ENCODE results near the gene IQSEC3. TPM values are rescaled to one million over a fixed set of nuclear protein-coding genes. Genes with fewer than 3 reads are reported as not detected.

IQSEC3 gene
- total RNA-seq, 1 experiment from 2014 or later, result not detected

GRCh38 chr12:175250-175649 is 108.7 kb downstream of the IQSEC3 start:
- H3K36me3 ChIP-seq (ENCODE audit: control insufficient read depth, insufficient read depth, low read length), result no peaks in the 10 kb centered on the region
- no peak overlapping the region for H3K4me3 ChIP-seq (ENCODE audit: low read depth in 2 of 2, low read length in 2 of 2)
- BruUV-seq (replicated peaks), result no TSS peak
- intact Hi-C loops (cut with micrococcal nuclease; ENCODE audit: unreplicated experiment), result no loop called here
- H3K27me3 ChIP-seq (ENCODE audit: control insufficient read depth, insufficient read depth, low read length), result no peaks in the 10 kb centered on the region
- TF ChIP-seq TCF7L2 (IDR thresholded peaks at IDR 0.05; ENCODE audit: low read depth, low read length) (no peak), CTCF (IDR thresholded peaks at IDR 0.05) (no peak)
- ATAC-seq, result no peak
- H3K27ac ChIP-seq (ENCODE audit: low read length), result no peak overlapping the region
- no peaks in the 10 kb centered on the region for H3K9me3 ChIP-seq (ENCODE audit: control insufficient read depth, insufficient read depth, low read depth, low read length)
- in situ Hi-C loops (cut with HindIII; ENCODE audit: low pct_unique_long_range_greater_than_20kb, low sequenced_read_pairs), result no loop called here
- CTCF ChIA-PET, result no interaction called here
- POLR2A ChIA-PET, result no interaction called here
- DNase-seq (ENCODE audit: low read depth, low spot score), result no peak
- H3K4me1 ChIP-seq (ENCODE audit: control insufficient read depth, insufficient read depth, low read length), result peaks cover 3% of the 10 kb centered on the region; the same call in 1 of the 2 replicates

- Histone ChIP-seq H3K4me1 (ENCODE audit: control insufficient read depth, insufficient read depth, low read length) (peaks cover 3% of the 10 kb centered on the region; the same call in 1 of the 2 replicates), H3K27me3 (ENCODE audit: control insufficient read depth, insufficient read depth, low read length) (no peaks in the 10 kb centered on the region), H3K4me3 (ENCODE audit: low read depth in 2 of 2, low read length in 2 of 2) (no peak overlapping the region), H3K36me3 (ENCODE audit: control insufficient read depth, insufficient read depth, low read length) (no peaks in the 10 kb centered on the region), H3K27ac (ENCODE audit: low read length) (no peak overlapping the region), H3K9me3 (ENCODE audit: control insufficient read depth, insufficient read depth, low read depth, low read length) (no peaks in the 10 kb centered on the region)
- TF ChIP-seq REST (IDR thresholded peaks at IDR 0.05; ENCODE audit: insufficient read depth in 1 of 2, low read depth in 2 of 2, low read length in 1 of 2) (no peak), POLR2AphosphoS5 (IDR thresholded peaks at IDR 0.05; ENCODE audit: low read depth, low read length) (no peak), SIN3A (IDR thresholded peaks at IDR 0.05; ENCODE audit: borderline replicate concordance, insufficient read depth, low read depth, low read length) (no peak), CTCF (IDR thresholded peaks at IDR 0.05) (no peak), TCF7L2 (IDR thresholded peaks at IDR 0.05; ENCODE audit: low read depth, low read length) (no peak)
- DNase-seq (ENCODE audit: low read depth, low spot score) (no peak), ATAC-seq (no peak)
- intact Hi-C loops (cut with micrococcal nuclease; ENCODE audit: unreplicated experiment), result no loop called here
- BruUV-seq (replicated peaks), result no TSS peak
- in situ Hi-C loops (cut with HindIII; ENCODE audit: low pct_unique_long_range_greater_than_20kb, low sequenced_read_pairs), result no loop called here
- ChIA-PET POLR2A (no interaction called here), CTCF (no interaction called here)
Measured at GRCh38 chr12:175759-176158, 109.2 kb downstream of the IQSEC3 start.
